GM12878 (cell line): Measurements from ENCODE around the gene NEUROD6.

Source experiments
- BHLHE40 ChIP-seq, 2 experiments: fragments of 450-650 bp in 1 of 2; IDR thresholded peaks; 2 replicates each; pipeline ENCODE4 v1.6.1; 2011 to 2017; ENCODE audit warnings: low read depth in 2 of 2, borderline replicate concordance in 1 of 2, improper control_type of control experiment in 1 of 2, low read length in 1 of 2, mild to moderate bottlenecking in 1 of 2
- RAD21 ChIP-seq: IDR thresholded peaks from 2 replicates; pipeline ENCODE4 v1.6.1; 2011; ENCODE audit warnings: mild to moderate bottlenecking, low read depth, low read length, moderate library complexity; ENCODE audit not compliant: insufficient read depth

DNA sequence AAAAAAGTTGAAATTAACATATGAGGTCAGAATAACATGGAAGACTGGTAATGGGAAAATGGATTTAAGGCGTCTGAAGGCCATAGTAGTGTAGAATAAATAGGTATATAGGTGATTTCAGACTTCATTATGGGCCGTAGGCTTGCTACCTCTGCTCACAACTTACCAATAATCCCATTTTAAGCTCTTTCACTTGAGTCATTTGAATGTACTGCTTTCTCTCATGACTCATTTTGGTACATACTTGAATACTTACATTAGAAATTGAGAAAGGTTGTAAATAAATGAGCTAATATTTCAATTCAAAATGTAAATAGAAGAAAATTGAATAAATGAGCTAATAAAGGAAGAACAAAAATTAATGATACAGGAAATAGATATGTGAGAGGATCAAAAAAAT is 42.2 kb upstream of the NEUROD6 start:
- no peak for TF ChIP-seq RAD21
- no peak for TF ChIP-seq BHLHE40 (IDR thresholded peaks at IDR 0.05; ENCODE audit: borderline replicate concordance in 1 of 2, low read depth in 2 of 2, low read length in 1 of 2)
